AG04450 (cell line): ENCODE measurements around the gene PXMP2. TPM values are rescaled to one million over a fixed set of nuclear protein-coding genes. Genes with fewer than 3 reads are reported as not detected.

ENCODE experiments used
- CTCF ChIA-PET: fragments of 300-600, 350-600 bp; formaldehyde crosslinking; extraction: SDS; loops from one replicate; lab custom pipeline; 2022; ENCODE audit warnings: antibody characterized with exemption, inconsistent platforms; lab: Charles Lee
- POLR2A ChIA-PET: fragments of 350-600 bp; formaldehyde crosslinking; extraction: SDS; loops from one replicate; lab custom pipeline; 2021; ENCODE audit warnings: antibody characterized with exemption, inconsistent platforms; lab: Yijun Ruan, JAX
- DNase-seq: peaks from one replicate; pipeline ENCODE4 v3.0.0-alpha.2; 2011; ENCODE audit warnings: low read depth, low spot score
- H3K27ac ChIP-seq: one replicate; pipeline ENCODE4 v1.5.1; 2012; ENCODE audit warnings: low read depth, low read length, control low read depth
- H3K27me3 ChIP-seq: one replicate; pipeline ENCODE4 v1.6.0; 2012; ENCODE audit warnings: low read length; ENCODE audit not compliant: control insufficient read depth, insufficient read depth
- H3K4me3 ChIP-seq: 2 replicates; pipeline ENCODE4 v1.5.1; 2011; ENCODE audit warnings: mild to moderate bottlenecking, low read depth, low read length, control low read depth
- H3K9me3 ChIP-seq: 2 replicates; pipeline ENCODE4 v1.5.1; 2012; ENCODE audit warnings: low read length; ENCODE audit not compliant: control insufficient read depth, insufficient read depth
- polyA plus RNA-seq: library from polyadenylated mRNA; depleted of rRNA; stranded (reverse); fragments of >200 nt; gene quantifications from 2 replicates; pipeline ENCODE4 v1.2.3, GENCODE V29; 2011
- TF ChIP-seq, protein P1 (sequence below): IDR thresholded peaks from 2 replicates; pipeline ENCODE4 v1.5.1; 2011; ENCODE audit warnings: low read depth, low read length, control low read depth, inconsistent platforms

The PXMP2 gene
- polyA plus RNA-seq, 1 experiment = 17.3 TPM

GRCh38 chr12:132647858-132648257, 39.5 kb upstream of the PXMP2 start:
- Histone ChIP-seq H3K4me3 (no peak overlapping the region), H3K9me3 (no peaks in the 10 kb centered on the region; the same call in 1 of the 2 replicates), H3K27me3 (no peaks in the 10 kb centered on the region), H3K27ac (no peak overlapping the region)
- no peak for DNase-seq
- CTCF ChIA-PET = no interaction called here
- POLR2A ChIA-PET = no interaction called here
- TF ChIP-seq, protein P1, sequence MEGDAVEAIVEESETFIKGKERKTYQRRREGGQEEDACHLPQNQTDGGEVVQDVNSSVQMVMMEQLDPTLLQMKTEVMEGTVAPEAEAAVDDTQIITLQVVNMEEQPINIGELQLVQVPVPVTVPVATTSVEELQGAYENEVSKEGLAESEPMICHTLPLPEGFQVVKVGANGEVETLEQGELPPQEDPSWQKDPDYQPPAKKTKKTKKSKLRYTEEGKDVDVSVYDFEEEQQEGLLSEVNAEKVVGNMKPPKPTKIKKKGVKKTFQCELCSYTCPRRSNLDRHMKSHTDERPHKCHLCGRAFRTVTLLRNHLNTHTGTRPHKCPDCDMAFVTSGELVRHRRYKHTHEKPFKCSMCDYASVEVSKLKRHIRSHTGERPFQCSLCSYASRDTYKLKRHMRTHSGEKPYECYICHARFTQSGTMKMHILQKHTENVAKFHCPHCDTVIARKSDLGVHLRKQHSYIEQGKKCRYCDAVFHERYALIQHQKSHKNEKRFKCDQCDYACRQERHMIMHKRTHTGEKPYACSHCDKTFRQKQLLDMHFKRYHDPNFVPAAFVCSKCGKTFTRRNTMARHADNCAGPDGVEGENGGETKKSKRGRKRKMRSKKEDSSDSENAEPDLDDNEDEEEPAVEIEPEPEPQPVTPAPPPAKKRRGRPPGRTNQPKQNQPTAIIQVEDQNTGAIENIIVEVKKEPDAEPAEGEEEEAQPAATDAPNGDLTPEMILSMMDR = no peak

GRCh38 chr12:132648616-132649225, 38.7 kb upstream of the PXMP2 start:
- POLR2A ChIA-PET = no interaction called here
- CTCF ChIA-PET = interaction anchor here (1.2 kb wide), 1 partner anchor 10 kb away, joined by 4 read pairs; no protein-coding TSS in a partner anchor
- DNase-seq = no peak
- TF ChIP-seq, protein P1 = no peak
- H3K27me3 ChIP-seq = no peaks in the 10 kb centered on the region
- H3K9me3 ChIP-seq = no peaks in the 10 kb centered on the region; the same call in 1 of the 2 replicates
- no peak overlapping the region for H3K4me3 ChIP-seq
- H3K27ac ChIP-seq = no peak overlapping the region

- CTCF ChIA-PET = interaction anchor here (1.2 kb wide), 1 partner anchor 11 kb away, joined by 4 read pairs; no protein-coding TSS in a partner anchor
- DNase-seq = no peak
- no peaks in the 10 kb centered on the region for H3K27me3 ChIP-seq
- no peak overlapping the region for H3K4me3 ChIP-seq
- TF ChIP-seq, protein P1 = no peak
- POLR2A ChIA-PET = no interaction called here
- no peak overlapping the region for H3K27ac ChIP-seq
- H3K9me3 ChIP-seq = no peaks in the 10 kb centered on the region; the same call in 1 of the 2 replicates
Observed at GRCh38 chr12:132649226-132649945, 38.0 kb upstream of the PXMP2 start.

- no peak overlapping the region for H3K27ac ChIP-seq
- ChIA-PET CTCF (interaction anchor here (3.8 kb wide), 1 partner anchor 13 kb away, joined by 13 read pairs; no protein-coding TSS in a partner anchor), POLR2A (interaction anchor here (0.6 kb wide), 1 partner anchor 104 kb away, joined by 4 read pairs; no protein-coding TSS in a partner anchor)
- no peak for DNase-seq
- H3K9me3 ChIP-seq = no peaks in the 10 kb centered on the region; the same call in 1 of the 2 replicates
- H3K27me3 ChIP-seq = no peaks in the 10 kb centered on the region
- H3K4me3 ChIP-seq = no peak overlapping the region
- TF ChIP-seq, protein P1 = no peak
Observed at GRCh38 chr12:132651444-132652100, 35.8 kb upstream of the PXMP2 start.
